ENCODE measurements around the gene COQ9. TPM values are rescaled to one million over a fixed set of nuclear protein-coding genes. Genes with fewer than 3 reads are reported as not detected.

The COQ9 gene
- total RNA-seq, 1 experiment from 2014 or later, result 62.7 TPM

DNA sequence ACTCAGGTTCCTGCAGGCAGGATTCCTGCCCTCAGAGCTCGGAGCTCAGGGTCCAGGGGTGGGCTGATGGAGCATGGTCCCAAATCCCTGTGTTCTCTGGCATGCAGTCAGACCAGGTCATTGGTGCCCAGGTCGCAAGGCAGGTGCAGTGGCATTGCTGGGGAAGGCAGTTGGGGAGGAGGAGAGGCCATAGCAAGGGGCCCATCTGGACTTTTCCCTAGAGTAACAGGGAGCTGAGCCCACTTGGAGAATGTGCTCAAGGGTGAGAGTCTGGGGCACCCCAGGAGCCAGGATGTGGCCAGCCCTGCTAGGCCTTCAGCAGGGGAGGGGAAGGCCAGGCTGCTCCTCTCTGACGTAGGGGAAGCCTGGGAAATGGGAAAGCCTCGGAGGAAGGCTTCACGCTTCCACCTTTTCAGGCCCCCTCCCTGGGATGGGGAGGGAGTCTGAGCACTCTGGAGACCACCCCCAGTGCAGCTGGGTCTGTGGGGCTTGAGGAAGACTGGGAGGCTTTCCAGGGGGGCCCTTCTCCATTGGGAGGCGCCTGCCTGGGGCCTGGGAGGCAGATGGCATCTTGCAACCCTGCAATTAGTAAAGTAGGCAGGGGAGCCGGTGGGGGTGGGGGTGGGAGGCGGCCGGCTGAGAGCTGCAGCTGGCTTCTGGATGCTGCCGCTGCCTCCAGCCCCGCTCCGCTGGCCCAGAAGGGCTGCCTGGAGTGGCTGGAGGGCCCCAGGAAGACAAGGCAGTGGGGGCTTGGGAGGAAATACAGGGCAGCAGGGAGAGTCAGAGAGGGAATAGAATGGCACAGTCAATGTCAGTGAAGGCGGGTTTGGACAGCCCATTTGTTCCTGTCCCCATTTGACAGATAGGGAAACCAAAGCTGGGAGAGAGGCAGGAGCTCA, 60.1 kb downstream of the COQ9 start:
- no peak for TF ChIP-seq EZH2 (IDR thresholded peaks at IDR 0.05)
- no peak for TF ChIP-seq EZH2phosphoT487 (IDR thresholded peaks at IDR 0.05; ENCODE audit: borderline replicate concordance)
- TF ChIP-seq JUND (IDR thresholded peaks at IDR 0.05), result no peak
- no peak for TF ChIP-seq CEBPB (IDR thresholded peaks at IDR 0.05; ENCODE audit: low read depth)
- TF ChIP-seq RAD21 (IDR thresholded peaks at IDR 0.05; ENCODE audit: low read depth), result no peak
- TF ChIP-seq, protein P1, sequence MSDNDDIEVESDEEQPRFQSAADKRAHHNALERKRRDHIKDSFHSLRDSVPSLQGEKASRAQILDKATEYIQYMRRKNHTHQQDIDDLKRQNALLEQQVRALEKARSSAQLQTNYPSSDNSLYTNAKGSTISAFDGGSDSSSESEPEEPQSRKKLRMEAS (IDR thresholded peaks at IDR 0.05), result no peak
- TF ChIP-seq SP1 (IDR thresholded peaks at IDR 0.05; ENCODE audit: low read depth), result no peak
- TF ChIP-seq, protein P2, sequence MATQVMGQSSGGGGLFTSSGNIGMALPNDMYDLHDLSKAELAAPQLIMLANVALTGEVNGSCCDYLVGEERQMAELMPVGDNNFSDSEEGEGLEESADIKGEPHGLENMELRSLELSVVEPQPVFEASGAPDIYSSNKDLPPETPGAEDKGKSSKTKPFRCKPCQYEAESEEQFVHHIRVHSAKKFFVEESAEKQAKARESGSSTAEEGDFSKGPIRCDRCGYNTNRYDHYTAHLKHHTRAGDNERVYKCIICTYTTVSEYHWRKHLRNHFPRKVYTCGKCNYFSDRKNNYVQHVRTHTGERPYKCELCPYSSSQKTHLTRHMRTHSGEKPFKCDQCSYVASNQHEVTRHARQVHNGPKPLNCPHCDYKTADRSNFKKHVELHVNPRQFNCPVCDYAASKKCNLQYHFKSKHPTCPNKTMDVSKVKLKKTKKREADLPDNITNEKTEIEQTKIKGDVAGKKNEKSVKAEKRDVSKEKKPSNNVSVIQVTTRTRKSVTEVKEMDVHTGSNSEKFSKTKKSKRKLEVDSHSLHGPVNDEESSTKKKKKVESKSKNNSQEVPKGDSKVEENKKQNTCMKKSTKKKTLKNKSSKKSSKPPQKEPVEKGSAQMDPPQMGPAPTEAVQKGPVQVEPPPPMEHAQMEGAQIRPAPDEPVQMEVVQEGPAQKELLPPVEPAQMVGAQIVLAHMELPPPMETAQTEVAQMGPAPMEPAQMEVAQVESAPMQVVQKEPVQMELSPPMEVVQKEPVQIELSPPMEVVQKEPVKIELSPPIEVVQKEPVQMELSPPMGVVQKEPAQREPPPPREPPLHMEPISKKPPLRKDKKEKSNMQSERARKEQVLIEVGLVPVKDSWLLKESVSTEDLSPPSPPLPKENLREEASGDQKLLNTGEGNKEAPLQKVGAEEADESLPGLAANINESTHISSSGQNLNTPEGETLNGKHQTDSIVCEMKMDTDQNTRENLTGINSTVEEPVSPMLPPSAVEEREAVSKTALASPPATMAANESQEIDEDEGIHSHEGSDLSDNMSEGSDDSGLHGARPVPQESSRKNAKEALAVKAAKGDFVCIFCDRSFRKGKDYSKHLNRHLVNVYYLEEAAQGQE (IDR thresholded peaks at IDR 0.05; ENCODE audit: low read depth), result no peak
- TF ChIP-seq, protein P3, sequence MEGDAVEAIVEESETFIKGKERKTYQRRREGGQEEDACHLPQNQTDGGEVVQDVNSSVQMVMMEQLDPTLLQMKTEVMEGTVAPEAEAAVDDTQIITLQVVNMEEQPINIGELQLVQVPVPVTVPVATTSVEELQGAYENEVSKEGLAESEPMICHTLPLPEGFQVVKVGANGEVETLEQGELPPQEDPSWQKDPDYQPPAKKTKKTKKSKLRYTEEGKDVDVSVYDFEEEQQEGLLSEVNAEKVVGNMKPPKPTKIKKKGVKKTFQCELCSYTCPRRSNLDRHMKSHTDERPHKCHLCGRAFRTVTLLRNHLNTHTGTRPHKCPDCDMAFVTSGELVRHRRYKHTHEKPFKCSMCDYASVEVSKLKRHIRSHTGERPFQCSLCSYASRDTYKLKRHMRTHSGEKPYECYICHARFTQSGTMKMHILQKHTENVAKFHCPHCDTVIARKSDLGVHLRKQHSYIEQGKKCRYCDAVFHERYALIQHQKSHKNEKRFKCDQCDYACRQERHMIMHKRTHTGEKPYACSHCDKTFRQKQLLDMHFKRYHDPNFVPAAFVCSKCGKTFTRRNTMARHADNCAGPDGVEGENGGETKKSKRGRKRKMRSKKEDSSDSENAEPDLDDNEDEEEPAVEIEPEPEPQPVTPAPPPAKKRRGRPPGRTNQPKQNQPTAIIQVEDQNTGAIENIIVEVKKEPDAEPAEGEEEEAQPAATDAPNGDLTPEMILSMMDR (IDR thresholded peaks at IDR 0.05 in 2 of 3, conservative IDR thresholded peaks at IDR 0.05 in 1 of 3; ENCODE audit: borderline replicate concordance in 1 of 3, insufficient read depth in 1 of 3, low read depth in 2 of 3, low read length in 2 of 3), result no peak
- TF ChIP-seq POLR2AphosphoS5 (IDR thresholded peaks at IDR 0.05; ENCODE audit: low read depth, low read length), result no peak
- TF ChIP-seq CBX3 (IDR thresholded peaks at IDR 0.05; ENCODE audit: low read depth), result no peak
- TF ChIP-seq, protein P4, sequence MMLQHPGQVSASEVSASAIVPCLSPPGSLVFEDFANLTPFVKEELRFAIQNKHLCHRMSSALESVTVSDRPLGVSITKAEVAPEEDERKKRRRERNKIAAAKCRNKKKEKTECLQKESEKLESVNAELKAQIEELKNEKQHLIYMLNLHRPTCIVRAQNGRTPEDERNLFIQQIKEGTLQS (IDR thresholded peaks at IDR 0.05), result no peak
- no peak for DNase-seq (ENCODE audit: low read depth, low spot score)
- H2AFZ ChIP-seq (ENCODE audit: low read depth, low read length, poor library complexity, severe bottlenecking), result no peak overlapping the region
- H3K79me2 ChIP-seq (ENCODE audit: insufficient read depth, low read length), result no peaks in the 10 kb centered on the region
- H3K4me2 ChIP-seq (ENCODE audit: low read length), result no peak overlapping the region
- intact Hi-C loops (cut with micrococcal nuclease), result no loop called here
- BruUV-seq (replicated peaks), result no TSS peak
- ChIA-PET RAD21 (ENCODE audit: low non-redundant PET in 1 of 2, low total read pairs in 2 of 2, uncharacterized antibody in 2 of 2, unreplicated experiment in 2 of 2) (no interaction called here), POLR2A (no interaction called here), CTCF (interaction anchor here (1.0 kb wide), 1 partner anchor 12 kb away, joined by 3 read pairs; no protein-coding TSS in a partner anchor)
- ATAC-seq, result no peak
- no peaks in the 10 kb centered on the region for H3K27me3 ChIP-seq (ENCODE audit: insufficient read depth, low read length)
- no peak overlapping the region for H3K9ac ChIP-seq (ENCODE audit: low read length)
- no peak overlapping the region for H3K4me3 ChIP-seq (replicated peaks in 1 of 2; ENCODE audit: low read depth in 1 of 2, low read length in 2 of 2)
- no peaks in the 10 kb centered on the region for H3K9me3 ChIP-seq (ENCODE audit: control insufficient read depth in 1 of 2, insufficient read depth in 1 of 2, low read depth in 1 of 2, low read length in 2 of 2)
- no peaks in the 10 kb centered on the region for H4K20me1 ChIP-seq (ENCODE audit: insufficient read depth)
- no peaks in the 10 kb centered on the region for H3K4me1 ChIP-seq (ENCODE audit: control insufficient read depth in 1 of 2, insufficient read depth in 2 of 2, low read length in 2 of 2)
- H3K36me3 ChIP-seq (ENCODE audit: control insufficient read depth in 1 of 2, insufficient read depth in 2 of 2, low read length in 2 of 2), result no peaks in the 10 kb centered on the region
- H3K9me2 ChIP-seq (ENCODE audit: insufficient read depth), result no peaks in the 10 kb centered on the region
- H3K27ac ChIP-seq (ENCODE audit: low read depth, low read length), result no peak overlapping the region
